NCI-H524 (cell line): Measurements from ENCODE around the gene GFI1.
"Not testable (repeated sequence)": the region's sequence is repeated elsewhere in the genome, so short reads cannot be mapped to it uniquely, and the experiment has no call there.

Experiments used
- DNase-seq, 2 experiments: peaks; one replicate each; lab custom pipeline; 2025; lab: John Stamatoyannopoulos, UW

GFI1 gene

DNA sequence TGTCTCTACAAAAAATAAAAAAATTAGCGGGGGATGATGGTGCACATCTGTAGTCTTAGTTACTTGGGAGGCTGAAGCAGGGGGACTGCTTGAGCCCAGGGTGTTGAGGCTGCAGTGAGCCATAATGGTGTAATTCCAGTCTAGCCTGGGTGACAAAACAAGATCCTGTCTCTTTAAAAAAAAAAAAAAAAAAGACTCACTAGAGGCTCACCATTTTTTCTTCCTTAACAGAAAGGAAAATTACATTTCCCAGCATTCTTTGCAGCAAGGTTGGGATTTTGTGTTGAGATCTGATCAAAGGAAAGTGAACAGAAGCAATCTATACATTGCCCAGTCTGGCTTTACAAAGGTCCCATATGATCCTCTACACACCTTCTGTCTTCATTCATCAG lies 21.5 kb downstream of the GFI1 start:
- DNase-seq, result no peak

DNA sequence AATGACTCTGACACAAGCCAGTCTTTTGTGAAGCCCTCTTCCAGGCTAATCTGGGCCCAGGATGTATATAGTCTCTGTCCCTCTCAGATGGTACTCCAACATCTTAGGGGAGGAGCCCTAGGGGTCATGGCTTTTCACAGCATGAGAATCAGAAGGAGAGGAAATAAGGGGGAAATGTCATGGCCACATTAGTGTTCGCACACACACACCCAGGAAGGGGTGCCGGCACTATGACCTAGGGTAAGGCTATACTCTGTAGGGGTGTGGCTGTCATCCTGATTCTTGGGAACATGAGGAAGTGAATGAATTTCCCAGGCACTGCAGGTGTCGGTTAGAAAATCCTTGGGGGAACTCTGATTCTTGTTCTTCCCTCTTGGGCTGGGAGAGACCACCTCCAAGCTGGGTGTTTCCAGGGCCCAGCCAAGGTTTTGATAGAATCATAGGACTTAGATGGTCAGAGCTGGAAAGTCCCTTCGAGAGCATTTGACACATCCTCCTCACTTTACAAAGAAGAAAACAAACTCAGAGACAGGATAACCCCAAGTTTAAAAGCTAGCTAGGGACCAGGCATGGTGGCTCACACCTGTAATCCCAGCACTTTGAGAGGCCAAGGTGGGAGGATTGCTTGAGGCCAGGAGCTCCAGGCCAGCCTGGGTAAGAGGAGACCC lies 22.0 kb downstream of the GFI1 start:
- no peak for DNase-seq

DNA sequence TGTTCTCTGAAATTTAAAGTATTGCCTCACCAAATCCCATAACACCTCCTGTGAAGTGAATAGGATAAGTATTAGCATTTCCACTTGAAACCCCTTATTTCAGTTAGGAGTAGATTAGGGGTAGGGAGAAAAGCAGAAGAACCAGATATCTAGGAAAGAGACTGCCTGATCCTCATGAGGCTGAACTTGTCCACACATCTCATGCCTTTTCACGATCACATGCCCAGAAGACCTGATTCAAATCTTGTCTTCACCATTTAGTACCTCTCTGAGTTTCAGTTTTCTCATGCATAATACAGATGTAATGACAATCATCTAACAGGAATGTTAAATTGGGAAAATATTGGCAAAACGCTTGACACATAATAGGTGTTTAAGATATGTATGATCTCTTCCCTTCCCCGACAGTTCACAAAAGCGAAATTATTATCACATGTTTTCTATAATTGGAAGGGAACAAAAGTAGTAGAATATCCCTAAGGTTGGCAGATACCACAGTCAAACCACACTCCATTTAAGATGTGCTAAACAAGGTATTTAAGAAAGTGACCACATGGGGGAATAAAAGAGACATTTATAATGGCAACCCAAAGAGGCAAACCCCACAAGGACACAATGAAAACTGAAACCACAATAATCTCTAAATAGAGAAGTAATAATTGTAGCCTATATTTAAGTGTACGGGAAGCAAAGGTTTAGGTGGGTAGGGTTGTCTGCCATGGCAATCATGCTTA lies 25.2 kb downstream of the GFI1 start:
- DNase-seq, result peak in 1 of 2 experiments; percentile 6

DNA sequence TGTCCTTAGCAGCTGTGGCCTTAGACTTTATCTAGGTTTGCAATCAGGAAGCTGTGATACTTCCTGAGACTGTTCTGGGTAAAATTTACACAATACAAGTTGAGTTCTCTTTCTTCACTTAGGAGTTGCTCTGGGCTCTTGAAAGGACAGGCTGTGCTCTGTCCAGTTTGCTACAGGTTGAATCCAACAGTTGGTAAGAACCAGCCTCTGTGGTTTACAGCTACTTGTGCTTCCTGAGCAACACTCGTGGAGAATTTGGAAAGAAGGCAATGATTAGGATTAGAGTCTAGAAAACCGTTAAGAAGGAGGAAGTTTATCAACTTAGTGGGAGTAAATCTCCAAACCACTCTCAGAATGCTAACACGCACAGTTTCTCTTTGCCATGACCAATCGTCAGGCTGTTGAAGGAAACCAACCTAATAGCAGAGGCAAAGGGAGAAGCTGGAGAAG lies 26.8 kb downstream of the GFI1 start:
- DNase-seq, result no peak

DNA sequence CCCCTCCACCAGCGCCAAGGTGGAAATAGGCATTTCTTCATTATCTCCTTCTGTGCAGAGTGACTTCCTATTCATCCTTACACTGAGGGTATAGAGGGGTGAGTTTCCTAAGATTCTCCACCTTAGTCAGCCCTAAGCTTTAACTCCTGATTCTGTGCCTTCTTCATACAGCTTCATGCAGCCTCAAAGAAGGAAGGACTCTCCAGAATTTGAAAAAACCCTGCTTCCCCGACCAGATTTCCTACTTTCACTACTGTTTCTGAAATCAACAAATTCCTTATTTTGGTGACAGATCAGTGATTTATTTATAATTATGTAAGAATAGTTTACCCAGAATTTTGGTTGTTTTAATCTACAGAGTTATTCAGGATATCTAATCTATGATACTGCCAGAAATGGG lies 28.6 kb downstream of the GFI1 start:
- no peak for DNase-seq

DNA sequence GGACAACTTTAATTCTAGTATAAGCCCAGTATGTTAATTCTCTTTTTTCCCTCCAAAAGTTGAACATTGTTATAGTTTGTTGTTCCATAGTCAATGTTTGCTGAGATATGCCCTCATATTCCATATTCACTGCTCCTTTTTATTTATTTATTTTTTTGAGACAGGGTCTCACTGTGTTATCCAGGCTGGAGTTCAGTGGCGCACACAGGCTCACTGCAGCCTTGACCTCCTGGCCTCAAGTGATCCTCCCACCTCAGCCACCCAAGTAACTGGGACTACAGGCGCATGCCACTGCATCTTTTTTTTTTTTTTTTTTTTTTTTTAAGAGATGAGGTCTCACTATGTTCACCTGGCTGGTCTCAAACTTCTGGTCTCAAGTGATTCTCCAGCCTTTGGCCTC lies 38.7 kb downstream of the GFI1 start:
- no peak for DNase-seq

DNA sequence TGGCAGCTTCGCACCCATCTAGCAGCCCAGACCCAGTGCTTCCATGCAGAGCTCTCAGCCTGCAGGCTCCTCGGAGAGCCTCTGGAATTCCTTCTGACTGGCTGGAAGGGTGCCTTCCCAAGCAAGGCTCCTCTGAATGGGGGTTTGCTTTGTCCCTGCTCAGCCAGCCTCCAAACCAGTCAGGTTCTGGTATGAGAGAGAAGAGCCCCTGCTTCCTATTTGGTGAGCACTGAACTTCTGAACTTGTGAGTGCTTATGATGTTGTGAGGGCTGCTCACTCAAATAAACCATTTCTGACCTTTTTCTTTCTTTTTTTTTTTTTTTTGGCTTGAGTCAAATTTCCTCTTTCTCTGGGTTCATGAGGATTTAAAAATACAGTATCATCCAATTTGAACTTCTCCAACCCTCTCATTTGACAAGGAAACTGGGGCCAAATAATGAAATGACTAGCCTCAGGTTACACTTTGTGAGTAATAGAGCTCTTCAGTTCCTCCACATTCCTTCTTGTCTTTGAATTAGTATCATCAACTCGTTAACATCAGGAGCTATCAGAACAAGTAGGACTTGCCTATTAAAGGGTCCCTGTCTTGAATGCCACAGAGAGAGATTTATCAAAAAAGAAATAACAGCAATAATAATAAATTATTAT lies 39.6 kb downstream of the GFI1 start:
- DNase-seq, result no peak

DNA sequence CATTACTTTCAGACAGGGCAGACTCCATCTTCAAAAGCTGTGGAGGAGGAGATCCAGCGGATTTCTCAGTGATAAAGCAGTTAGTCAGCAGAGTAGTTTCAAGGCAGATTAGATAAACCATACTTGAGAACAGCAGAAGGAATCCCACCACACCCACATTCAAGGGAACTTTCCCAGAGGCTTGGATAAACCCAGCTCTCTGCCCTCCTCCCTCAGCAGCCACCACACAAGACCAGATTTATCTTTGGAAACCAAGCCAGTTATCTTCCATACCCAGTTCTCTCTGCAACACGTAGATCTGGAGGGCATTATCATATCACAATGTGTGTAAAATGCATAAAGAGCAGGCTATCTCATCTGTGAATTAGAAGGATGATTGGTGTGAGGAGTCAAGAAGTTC lies 40.2 kb downstream of the GFI1 start:
- DNase-seq, result no peak

DNA sequence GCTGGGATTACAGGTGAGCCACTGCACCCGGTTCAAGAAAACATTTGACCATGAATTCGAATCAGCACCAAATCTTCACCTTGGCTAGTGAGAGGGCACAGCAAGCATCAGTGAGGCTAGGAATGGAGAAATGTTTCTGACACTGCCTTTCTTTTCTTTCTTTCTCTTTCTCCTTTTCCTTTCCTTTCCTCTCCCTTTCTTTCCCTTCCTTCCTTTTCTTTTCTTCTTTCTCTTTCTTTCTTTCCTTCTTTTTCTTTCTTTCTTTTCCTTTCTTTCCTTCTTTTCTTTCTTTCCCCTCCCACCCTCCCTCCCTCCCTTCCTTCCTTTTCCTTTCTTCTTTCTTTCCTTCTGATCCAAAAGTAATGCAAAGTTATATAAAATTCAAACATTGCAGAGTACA lies 40.9 kb downstream of the GFI1 start:
- DNase-seq, result no peak

DNA sequence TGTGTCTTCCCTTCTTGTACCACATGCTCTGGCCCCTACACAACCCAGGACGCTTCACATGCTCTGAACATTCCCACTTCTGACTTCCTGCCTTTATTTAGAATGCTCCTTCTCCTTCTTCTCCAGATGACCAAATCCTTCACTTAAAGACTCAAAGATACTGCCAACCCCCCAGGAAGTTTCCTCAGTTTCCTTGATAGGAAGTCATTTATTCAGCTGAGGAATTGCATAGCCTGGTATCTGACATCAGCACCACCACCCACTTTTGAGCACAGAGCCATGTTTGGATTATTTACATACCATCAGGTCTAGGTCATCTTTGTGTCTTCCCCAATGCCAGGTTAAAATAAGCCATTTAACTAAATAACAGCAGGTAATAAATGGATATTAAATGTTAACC lies 42.4 kb downstream of the GFI1 start:
- no peak for DNase-seq

DNA sequence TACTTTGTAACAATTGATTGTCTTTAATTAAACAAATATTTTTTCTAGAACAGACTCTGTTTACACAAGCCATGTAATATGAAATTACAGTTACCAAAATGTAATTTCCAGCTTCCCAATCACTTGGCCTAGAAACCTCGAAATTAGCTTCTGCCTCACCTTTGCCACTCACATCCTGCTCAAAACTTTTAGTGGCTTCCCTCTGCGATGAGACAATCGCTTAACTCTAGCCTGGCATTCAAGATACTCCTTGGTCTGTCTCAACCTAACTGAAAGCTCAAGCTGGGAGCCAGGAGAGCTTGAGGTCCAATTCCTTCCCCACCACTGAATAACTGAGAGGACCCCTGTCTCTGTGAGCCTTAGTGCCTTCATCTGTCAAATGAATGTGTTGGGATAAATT lies 42.8 kb downstream of the GFI1 start:
- no peak for DNase-seq

DNA sequence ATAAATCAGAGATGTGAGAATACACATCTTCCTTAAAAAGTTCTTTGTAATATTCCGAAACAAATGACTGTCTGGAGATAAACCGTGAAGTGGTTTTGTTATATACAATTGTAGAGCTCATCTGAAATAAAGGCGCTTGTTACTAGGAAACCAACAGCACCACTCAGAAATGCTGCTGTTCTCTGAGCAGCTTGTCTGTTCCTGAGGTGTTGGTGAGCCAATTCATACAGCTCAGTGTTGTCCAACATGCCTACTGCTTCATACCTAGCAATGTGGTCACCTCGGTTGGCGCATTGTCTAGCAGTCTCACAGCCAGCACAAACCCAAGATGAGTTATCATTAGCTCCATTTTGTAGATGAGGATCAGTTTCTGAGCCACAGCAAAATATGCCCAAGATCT lies 44.4 kb downstream of the GFI1 start:
- DNase-seq, result no peak

DNA sequence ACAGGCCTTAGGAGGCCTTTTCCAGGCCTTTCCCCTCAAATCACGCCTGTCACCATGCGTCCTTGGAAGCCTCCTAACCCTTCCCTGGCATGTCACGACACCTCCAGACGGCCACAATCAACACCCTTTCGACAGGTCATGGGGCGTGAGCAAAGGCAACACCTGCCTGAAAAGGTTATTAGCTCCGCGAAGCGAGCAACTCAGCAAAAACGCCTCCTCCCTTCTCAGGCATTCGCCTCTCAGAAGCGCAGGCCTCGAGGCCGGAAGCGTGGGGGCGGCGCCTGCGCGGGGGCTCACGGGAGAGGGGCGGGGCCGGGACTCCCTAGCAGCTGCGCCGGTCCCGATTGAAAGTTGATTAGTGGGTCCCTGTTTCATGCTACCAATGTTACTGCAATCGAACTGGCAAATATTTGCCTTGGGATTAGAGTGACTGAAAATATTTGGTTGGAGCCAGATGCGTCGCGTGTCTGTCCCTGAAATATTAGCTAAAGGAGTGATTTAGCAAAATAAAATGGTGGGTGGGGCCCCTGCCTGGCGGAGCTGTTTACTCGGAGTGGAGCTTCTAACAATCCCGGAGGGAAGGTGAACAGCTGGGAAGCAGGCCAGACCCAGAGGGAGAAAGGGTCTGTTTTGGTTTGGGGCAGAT lies 44.9 kb downstream of the GFI1 start:
- peak; percentile 74 to 79 for DNase-seq

DNA sequence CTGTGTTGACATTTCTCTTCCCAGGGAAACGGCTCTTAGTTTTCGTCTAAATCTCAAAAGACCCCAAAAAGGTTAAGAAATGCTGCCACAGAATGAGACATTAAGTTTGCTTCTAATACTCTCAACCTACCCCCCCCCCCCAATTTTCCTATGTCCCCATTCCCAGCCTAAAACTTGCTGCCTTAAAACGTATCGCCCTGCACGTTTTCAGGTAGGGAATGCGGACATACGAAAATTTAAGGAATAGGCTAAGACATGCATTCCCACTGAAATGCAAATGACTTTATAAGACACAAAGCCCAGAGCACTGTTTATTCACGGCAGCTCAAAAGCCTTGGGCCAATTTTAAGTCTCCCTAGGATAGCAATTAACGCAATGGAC lies 45.4 kb downstream of the GFI1 start:
- no peak for DNase-seq

DNA sequence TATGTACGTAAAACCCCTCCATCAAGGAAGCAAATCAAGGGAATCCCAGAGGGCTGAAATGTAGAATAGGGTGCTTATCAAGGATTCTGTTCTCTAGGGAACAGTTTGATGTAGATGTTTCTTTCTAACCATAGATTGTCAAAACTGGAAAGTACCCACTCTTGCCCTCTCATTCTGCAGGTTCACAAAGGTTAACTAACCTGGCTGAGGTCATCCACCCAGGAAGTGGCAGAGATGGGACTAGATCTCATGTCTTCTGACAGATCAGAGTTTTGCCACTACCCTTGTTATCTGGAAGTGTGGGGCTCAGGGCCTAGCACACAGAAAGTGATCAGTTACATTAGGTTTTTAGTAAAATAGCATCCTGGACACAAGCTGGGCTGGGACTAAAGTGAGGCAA lies 47.4 kb downstream of the GFI1 start:
- no peak for DNase-seq

DNA sequence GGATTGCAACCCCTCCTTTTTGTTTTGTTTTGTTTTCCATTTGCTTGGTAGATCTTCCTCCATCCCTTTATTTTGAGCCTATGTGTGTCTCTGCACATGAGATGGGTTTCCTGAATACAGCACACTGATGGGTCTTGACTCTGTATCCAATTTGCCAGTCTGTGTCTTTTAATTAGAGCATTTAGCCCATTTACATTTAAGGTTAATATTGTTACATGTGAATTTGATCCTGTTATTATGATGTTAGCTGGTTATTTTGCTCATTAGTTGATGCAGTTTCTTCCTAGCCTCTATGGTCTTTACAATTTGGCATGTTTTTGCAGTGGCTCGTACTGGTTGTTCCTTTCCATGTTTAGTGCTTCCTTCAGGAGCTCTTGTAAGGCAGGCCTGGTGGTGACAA lies 52.2 kb downstream of the GFI1 start:
- DNase-seq, result not testable (repeated sequence)

DNA sequence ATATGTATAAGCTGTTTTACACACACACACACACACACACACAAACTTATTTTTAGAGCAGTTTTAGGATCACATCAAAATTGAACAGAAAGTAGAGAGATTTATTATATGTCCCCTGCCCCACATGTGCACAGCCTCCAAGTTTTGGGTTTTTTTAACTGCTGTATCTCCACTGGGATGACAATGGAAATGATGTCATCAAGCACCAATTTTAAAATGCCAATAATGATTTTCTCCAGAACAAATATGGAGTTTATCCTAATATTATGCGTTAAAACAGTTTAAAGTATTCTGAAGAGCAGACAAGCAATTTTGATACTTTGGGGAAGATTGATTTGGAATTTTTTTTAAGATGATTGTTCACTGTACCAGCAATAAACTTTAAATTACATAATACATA lies 56.7 kb downstream of the GFI1 start:
- DNase-seq, result no peak

DNA sequence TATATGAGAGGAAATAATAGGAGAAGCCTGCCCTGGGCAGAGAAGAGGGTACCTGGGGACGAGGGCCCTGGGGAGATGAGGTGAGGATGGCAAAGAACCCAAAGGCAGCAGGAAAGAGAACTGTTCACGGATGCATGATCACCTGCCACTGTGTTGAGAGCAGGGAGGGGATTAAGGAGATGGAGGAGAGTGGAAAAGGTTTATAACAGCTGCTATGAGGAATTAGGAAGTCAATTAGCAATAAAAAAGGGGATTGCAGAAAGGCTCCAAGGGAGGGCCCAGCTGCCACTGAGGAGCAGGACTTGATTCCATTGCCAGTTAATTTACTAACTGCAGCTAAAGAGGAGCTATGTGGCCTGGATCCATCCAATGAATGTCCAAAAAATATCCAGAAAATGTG lies 61.1 kb downstream of the GFI1 start:
- DNase-seq, result peak; percentile 89 to 94
